Fibroblast of lung (primary cell): Measurements from ENCODE around the gene RAB3A.

ENCODE experiments used
- EZH2 ChIP-seq: IDR thresholded peaks from 2 replicates; pipeline ENCODE4 v1.5.1; 2012; ENCODE audit warnings: low read length, control low read depth, mild to moderate bottlenecking; ENCODE audit errors: missing control alignments
- TF ChIP-seq, protein P1 (sequence below), 2 donors: IDR thresholded peaks in 1 of 2; conservative IDR thresholded peaks in 1 of 2; 1 replicate in 1 of 2; 2 replicates in 1 of 2; pipeline ENCODE4 v1.5.1; 2011 to 2012; ENCODE audit warnings: low read length in 2 of 2, control low read depth in 1 of 2, inconsistent platforms in 1 of 2, low read depth in 1 of 2, mild to moderate bottlenecking in 1 of 2

DNA sequence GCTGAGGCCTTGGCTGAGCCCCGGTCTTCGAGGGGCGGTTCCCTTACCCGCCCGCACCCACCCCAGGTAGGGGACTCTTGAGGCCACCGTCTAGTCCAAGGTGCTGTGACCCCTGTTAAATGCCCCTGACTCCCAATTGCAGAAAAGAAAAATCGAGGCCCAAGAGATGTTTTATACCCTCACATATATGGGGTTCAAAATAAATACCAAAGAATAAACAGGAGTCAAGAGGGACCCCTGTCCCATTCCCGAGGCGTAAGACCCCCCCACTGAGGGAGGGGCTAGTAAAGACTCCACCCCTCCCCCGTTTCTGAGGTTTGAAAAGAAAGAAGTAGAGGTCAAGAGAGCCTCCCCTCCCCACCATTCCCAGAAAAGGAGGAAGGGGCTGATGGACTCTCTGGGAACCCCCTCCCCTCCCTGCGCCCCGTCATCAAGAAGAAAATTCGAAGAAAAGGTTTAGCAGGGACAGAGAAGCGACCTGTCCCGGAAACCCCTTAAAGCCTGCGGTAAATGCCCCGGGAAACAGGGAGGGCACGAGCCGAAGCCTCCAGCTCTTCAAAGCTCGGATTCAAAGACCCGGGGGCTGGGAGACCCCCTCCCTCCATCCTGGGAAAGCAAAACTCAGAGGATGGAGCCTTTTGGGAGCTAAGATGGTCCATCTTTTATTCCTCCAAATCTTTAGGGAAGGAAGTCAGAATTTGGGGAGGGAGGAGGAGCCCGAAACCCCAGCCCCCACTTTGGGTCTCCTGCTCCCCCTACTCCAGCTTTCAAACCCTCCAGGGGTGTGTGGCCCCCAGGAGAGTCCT lies 755 bp upstream of the RAB3A start:
- TF ChIP-seq, protein P1, sequence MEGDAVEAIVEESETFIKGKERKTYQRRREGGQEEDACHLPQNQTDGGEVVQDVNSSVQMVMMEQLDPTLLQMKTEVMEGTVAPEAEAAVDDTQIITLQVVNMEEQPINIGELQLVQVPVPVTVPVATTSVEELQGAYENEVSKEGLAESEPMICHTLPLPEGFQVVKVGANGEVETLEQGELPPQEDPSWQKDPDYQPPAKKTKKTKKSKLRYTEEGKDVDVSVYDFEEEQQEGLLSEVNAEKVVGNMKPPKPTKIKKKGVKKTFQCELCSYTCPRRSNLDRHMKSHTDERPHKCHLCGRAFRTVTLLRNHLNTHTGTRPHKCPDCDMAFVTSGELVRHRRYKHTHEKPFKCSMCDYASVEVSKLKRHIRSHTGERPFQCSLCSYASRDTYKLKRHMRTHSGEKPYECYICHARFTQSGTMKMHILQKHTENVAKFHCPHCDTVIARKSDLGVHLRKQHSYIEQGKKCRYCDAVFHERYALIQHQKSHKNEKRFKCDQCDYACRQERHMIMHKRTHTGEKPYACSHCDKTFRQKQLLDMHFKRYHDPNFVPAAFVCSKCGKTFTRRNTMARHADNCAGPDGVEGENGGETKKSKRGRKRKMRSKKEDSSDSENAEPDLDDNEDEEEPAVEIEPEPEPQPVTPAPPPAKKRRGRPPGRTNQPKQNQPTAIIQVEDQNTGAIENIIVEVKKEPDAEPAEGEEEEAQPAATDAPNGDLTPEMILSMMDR (conservative IDR thresholded peaks at IDR 0.05 in 1 of 2, IDR thresholded peaks at IDR 0.05 in 1 of 2; ENCODE audit: low read depth in 1 of 2, low read length in 2 of 2) = no peak
- TF ChIP-seq EZH2 = no peak
